Lower lobe of right lung (tissue), 2 donors: ENCODE measurements around the gene PSG2. TPM values are rescaled to one million over a fixed set of nuclear protein-coding genes. Genes with fewer than 3 reads are reported as not detected.
"Not testable (repeated sequence)": the region's sequence is repeated elsewhere in the genome, so short reads cannot be mapped to it uniquely, and the experiment has no call there.

ENCODE experiments used
- ATAC-seq, 2 donors: fragments of 200-7000 bp; cut with Tn5 transposase; one replicate each; pipeline ENCODE4 v1.9.1; 2020 to 2022; ENCODE audit warnings: mild to moderate bottlenecking in 2 of 2, moderate library complexity in 2 of 2
- DNase-seq: peaks from one replicate; pipeline ENCODE4 v3.0.0-alpha.2; 2020
- H3K27ac ChIP-seq: fragments of 200-600 bp; one replicate; pipeline ENCODE4 v1.8.0; 2022
- H3K27me3 ChIP-seq: fragments of 200-600 bp; one replicate; pipeline ENCODE4 v1.8.0; 2022; ENCODE audit warnings: low read depth
- H3K36me3 ChIP-seq: fragments of 200-600 bp; one replicate; pipeline ENCODE4 v1.8.0; 2022; ENCODE audit warnings: mild to moderate bottlenecking
- H3K4me1 ChIP-seq: fragments of 200-600 bp; one replicate; pipeline ENCODE4 v1.8.0; 2022
- H3K4me3 ChIP-seq: fragments of 200-600 bp; one replicate; pipeline ENCODE4 v1.8.0; 2022; ENCODE audit warnings: mild to moderate bottlenecking
- H3K9me3 ChIP-seq: fragments of 200-600 bp; one replicate; pipeline ENCODE4 v1.8.0; 2022
- intact Hi-C: fragments of 100-400 bp; cut with DNase I; formaldehyde crosslinking; loops from one replicate; pipeline ENCODE4 v1.11.0; 2022
- total RNA-seq: library from RNA; stranded (reverse); fragmentation: NEBNext Ultra II Directional; extraction: Animal tissue kit (Norgen Biotek cat#: 25700); gene quantifications from one replicate; pipeline ENCODE4 v1.2.1, GENCODE V29; 2021
- TF ChIP-seq, protein P1 (sequence below): fragments of 200-600 bp; IDR thresholded peaks from one replicate; pipeline ENCODE4 v1.8.0; 2022; ENCODE audit warnings: antibody characterized with exemption, mild to moderate bottlenecking
- donor health status: DM: no; HTN: yes; CAD: no; lungs with severe emphysema.

The PSG2 gene
- total RNA-seq, 1 donor from 2014 or later = not detected

- intact Hi-C loops, H3K4me1 ChIP-seq, H3K9me3 ChIP-seq, H3K36me3 ChIP-seq, H3K27me3 ChIP-seq, H3K4me3 ChIP-seq, ATAC-seq, DNase-seq, H3K27ac ChIP-seq: not testable (repeated sequence)
- TF ChIP-seq, protein P1, sequence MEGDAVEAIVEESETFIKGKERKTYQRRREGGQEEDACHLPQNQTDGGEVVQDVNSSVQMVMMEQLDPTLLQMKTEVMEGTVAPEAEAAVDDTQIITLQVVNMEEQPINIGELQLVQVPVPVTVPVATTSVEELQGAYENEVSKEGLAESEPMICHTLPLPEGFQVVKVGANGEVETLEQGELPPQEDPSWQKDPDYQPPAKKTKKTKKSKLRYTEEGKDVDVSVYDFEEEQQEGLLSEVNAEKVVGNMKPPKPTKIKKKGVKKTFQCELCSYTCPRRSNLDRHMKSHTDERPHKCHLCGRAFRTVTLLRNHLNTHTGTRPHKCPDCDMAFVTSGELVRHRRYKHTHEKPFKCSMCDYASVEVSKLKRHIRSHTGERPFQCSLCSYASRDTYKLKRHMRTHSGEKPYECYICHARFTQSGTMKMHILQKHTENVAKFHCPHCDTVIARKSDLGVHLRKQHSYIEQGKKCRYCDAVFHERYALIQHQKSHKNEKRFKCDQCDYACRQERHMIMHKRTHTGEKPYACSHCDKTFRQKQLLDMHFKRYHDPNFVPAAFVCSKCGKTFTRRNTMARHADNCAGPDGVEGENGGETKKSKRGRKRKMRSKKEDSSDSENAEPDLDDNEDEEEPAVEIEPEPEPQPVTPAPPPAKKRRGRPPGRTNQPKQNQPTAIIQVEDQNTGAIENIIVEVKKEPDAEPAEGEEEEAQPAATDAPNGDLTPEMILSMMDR = peak; percentile 43
These were observed 1.8 kb upstream of the PSG2 start for GRCh38 chr19:43084196-43084832.

DNA sequence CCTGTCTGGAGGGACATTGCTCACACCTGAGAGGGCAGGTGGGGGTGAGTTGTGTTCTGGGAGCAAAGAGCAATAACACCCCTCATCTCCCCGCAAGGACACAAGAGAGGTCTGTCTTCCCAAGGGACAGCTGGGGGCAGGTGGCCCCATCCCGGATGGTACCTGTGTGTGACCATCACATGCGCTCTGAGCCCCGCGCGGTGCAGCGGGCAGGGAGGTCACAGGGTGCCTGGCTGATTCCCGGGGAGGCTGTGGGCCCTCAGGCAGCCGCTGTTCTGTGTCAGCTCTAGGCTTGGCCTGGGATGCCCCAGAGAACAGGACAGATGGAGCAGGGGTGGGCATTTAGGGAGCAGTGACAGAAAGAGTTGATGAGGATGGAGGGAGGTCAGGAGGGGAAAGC lies 1.2 kb upstream of the PSG2 start:
- H3K27me3 ChIP-seq, DNase-seq, H3K27ac ChIP-seq, ATAC-seq, H3K4me3 ChIP-seq, intact Hi-C loops, H3K9me3 ChIP-seq, H3K4me1 ChIP-seq, H3K36me3 ChIP-seq: not testable (repeated sequence)

DNA sequence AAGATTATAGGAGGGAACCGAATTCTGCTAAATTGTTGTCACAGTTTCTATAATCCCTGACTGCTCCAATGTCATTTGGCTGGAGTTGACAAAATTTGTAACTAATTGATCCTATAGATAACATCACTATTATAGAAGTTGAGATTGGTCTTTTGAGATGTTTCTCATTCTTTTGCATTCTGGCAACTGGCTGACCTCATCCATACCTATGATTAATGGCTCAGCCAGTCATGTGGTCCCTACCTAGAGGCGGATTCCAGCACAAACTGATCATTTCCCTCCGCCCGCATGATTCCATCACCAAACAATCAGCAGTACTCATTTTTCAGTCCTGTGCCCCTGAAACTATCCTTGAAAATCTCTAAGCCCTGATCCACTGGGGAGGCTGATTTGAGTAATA lies 4.2 kb downstream of the PSG2 start:
- H3K4me1 ChIP-seq = no peaks in the 10 kb centered on the region
- intact Hi-C loops = no loop called here
- ATAC-seq (no peak), DNase-seq (no peak)
- no peaks in the 10 kb centered on the region for H3K9me3 ChIP-seq
- H3K27me3 ChIP-seq = no peaks in the 10 kb centered on the region
- no peaks in the 10 kb centered on the region for H3K36me3 ChIP-seq
- TF ChIP-seq, protein P1 = no peak
- no peak overlapping the region for H3K4me3 ChIP-seq
- no peak overlapping the region for H3K27ac ChIP-seq

- H3K36me3 ChIP-seq, H3K4me1 ChIP-seq, H3K9me3 ChIP-seq, intact Hi-C loops, H3K27me3 ChIP-seq, ATAC-seq, DNase-seq, H3K27ac ChIP-seq, H3K4me3 ChIP-seq: not testable (repeated sequence)
These were observed 4.6 kb downstream of the PSG2 start for GRCh38 chr19:43077881-43078280.

DNA sequence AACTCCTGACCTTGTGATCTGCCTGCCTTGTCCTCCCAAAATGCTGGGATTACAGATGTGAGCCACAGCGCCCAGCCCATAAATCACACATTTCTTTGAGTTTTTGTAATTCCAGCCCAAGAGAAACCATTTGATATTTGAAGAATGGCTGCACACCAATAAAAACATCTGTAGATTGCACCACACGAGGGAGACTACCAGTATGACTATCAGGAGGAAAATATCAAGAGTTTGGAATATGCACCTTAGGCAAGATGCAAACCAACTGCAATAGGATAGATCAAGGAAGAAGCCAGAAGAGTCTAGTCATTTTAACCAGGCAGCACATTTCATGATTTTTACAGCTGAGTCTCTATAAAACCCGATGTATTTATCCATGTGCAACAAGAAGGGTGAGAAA lies 20.1 kb downstream of the PSG2 start:
- ATAC-seq, H3K4me1 ChIP-seq, H3K36me3 ChIP-seq, H3K4me3 ChIP-seq, H3K27ac ChIP-seq, intact Hi-C loops, H3K27me3 ChIP-seq, DNase-seq, H3K9me3 ChIP-seq: not testable (repeated sequence)

DNA sequence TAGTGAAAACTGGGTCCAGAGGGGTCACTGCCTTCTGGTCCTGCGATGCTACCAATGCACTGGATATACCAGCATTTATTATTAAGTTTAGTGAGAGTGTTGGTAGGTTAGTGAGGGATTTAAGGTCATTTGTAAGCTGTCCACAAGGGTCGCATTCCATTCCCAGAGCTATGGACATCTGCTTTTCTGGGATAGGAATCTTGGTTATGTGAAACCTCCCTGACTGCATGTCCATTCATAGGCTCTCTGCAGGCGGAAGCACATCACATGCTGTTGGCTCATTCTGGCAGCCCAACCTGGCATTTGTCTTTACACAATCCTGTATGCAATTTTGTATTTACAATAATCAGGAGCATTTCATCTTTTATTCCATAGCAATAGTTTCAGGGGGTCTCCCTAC lies 21.2 kb downstream of the PSG2 start:
- H3K9me3 ChIP-seq, H3K4me1 ChIP-seq, H3K27ac ChIP-seq, H3K36me3 ChIP-seq, H3K4me3 ChIP-seq, ATAC-seq, H3K27me3 ChIP-seq, DNase-seq, intact Hi-C loops: not testable (repeated sequence)

- intact Hi-C loops, H3K36me3 ChIP-seq, DNase-seq, H3K27ac ChIP-seq, H3K27me3 ChIP-seq, H3K4me3 ChIP-seq, ATAC-seq, H3K4me1 ChIP-seq, H3K9me3 ChIP-seq: not testable (repeated sequence)
These were observed 22.2 kb downstream of the PSG2 start for GRCh38 chr19:43060254-43060653.

GRCh38 chr19:43059482-43059881 lies 23.0 kb downstream of the PSG2 start:
- intact Hi-C loops, H3K4me1 ChIP-seq, H3K27me3 ChIP-seq, ATAC-seq, H3K9me3 ChIP-seq, H3K27ac ChIP-seq, DNase-seq, H3K4me3 ChIP-seq, H3K36me3 ChIP-seq: not testable (repeated sequence)

DNA sequence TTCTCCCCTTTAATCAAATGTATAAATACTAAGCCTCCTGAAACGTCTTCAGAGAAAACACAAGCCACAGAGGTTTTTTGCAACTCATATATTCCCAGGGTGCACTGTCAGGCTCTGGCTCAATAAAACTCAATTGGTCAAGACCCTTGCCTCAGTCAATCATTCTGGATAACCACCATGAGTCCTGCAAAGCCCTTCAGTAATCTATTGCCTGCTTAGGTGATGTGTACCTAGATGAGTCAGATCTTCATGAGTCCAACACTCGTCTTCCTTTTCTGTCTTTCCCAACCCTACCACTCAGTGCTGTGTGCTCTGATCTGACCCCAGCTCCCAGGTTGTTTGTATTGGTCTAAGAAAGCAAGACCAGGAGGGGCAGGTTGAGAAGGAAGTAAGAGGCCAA lies 24.1 kb downstream of the PSG2 start:
- H3K4me1 ChIP-seq, H3K9me3 ChIP-seq, H3K4me3 ChIP-seq, H3K27me3 ChIP-seq, intact Hi-C loops, DNase-seq, ATAC-seq, H3K36me3 ChIP-seq, H3K27ac ChIP-seq: not testable (repeated sequence)

DNA sequence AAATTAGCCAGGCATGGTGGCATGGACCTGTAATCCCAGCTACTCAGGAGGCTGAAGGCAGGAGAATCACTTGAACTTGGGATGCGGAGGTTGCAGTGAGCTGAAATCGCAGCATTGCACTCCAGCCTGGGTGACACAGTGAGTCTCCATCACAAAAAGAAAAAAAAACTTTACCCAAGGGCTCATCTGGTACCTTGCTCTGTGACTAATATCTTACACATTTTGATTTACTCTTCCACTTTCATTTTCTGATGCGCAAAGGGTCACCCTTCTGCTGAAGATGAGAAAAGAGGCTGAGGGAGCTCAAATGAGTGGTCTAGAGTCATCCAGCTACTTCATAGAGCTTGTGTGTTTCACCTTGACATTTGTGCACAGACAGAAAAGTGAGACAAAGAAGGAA lies 34.5 kb downstream of the PSG2 start:
- H3K27me3 ChIP-seq, DNase-seq, H3K27ac ChIP-seq, H3K9me3 ChIP-seq, H3K4me1 ChIP-seq, H3K36me3 ChIP-seq, ATAC-seq, intact Hi-C loops, H3K4me3 ChIP-seq: not testable (repeated sequence)

DNA sequence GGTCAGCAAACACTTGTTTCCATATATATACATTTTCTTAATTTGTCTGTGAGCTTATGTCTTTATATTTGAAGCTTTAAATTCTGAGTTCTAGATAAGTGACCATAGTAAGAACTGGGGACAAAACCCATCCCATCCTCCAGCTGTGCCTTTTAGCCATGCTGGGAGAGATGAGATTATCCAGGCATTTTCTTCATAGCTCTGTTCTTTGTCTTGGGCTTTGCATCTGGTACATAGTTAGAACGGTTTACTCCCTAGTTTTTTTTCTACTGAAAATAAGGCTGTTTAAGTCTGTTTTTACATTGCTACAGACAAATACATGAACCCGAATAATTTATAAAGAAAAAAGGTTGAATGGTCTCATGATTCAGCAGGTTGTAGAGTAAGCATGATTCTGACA lies 35.9 kb downstream of the PSG2 start:
- H3K4me1 ChIP-seq, DNase-seq, H3K36me3 ChIP-seq, H3K9me3 ChIP-seq, H3K4me3 ChIP-seq, H3K27me3 ChIP-seq, H3K27ac ChIP-seq, ATAC-seq, intact Hi-C loops: not testable (repeated sequence)

GRCh38 chr19:43043492-43044180 lies 38.9 kb downstream of the PSG2 start:
- not testable (repeated sequence) for H3K27ac ChIP-seq, ATAC-seq

More at GRCh38 chr19:43043492-43044180, 38.9 kb downstream of the PSG2 start:
- DNase-seq, H3K9me3 ChIP-seq, H3K4me1 ChIP-seq, intact Hi-C loops, H3K27me3 ChIP-seq, H3K4me3 ChIP-seq, H3K36me3 ChIP-seq: not testable (repeated sequence)
